NCI-H187 treated with DMSO at 0.1 percent for 48 hours (cell line): Measurements from ENCODE around the gene RABGAP1L.
"Not testable (repeated sequence)": the region's sequence is repeated elsewhere in the genome, so short reads cannot be mapped to it uniquely, and the experiment has no call there.

ENCODE experiments used
- DNase-seq: peaks from one replicate; lab custom pipeline; 2025; lab: John Stamatoyannopoulos, UW

Gene RABGAP1L

GRCh38 chr1:174577681-174578080 is 418.4 kb downstream of the RABGAP1L start:
- DNase-seq = no peak

DNA sequence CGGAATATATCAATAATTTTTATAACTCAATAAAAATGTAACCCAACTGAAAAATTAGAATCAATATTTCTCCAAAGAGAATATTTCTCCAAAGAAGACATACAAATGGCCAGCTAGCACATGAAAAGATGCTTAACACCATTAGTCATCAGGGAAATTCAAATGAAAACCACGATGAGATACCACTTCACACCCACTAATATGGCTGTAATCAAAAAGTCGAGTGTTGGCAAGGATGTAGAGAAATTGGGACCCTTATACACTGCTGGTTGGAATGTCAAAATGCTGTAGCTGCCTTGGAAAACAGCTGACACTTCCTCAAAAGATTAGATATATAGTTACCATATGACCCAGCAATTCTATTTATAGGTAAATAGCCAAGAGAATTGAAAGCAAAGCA is 421.5 kb downstream of the RABGAP1L start:
- no peak for DNase-seq

GRCh38 chr1:174583316-174583715 is 424.0 kb downstream of the RABGAP1L start:
- DNase-seq = no peak

DNA sequence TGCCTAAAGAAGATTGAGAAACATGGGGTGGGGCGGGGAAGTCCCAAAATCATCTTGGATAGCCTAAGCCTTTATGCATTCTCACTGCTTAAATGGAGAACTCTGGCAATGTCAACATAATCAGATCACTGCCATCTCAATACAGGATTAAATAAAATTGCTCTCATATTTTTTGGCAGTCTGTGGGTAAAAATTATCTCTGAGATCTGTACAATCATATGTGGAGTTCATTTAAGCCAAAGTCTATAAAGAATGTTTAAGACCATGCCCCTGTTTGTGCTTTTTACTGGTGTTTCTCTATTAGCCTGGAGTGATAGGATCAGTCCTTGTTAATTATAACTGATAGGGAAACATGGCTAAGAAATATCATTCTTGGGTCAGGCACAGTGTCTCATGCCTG is 424.8 kb downstream of the RABGAP1L start:
- no peak for DNase-seq

DNA sequence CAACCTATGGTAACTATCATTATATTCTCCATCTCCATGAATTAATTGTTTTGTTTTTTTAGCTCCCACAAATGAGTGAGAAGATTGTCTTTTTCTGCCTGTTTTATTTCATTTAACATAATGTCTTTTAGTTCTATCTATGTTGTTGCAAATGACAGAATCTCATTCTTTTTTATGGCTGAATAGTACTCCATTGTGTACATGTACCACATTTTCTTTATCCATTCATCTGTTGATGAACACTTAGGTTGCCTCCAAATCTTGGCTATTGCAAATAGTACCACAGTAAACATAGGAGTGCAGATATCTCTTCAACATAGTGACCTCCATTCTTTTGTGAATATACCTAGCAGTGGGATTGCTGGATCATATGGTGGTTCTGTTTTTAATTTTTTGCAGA is 429.3 kb downstream of the RABGAP1L start:
- not testable (repeated sequence) for DNase-seq

- DNase-seq = no peak
Measured at GRCh38 chr1:174605198-174605597, 445.9 kb downstream of the RABGAP1L start.

DNA sequence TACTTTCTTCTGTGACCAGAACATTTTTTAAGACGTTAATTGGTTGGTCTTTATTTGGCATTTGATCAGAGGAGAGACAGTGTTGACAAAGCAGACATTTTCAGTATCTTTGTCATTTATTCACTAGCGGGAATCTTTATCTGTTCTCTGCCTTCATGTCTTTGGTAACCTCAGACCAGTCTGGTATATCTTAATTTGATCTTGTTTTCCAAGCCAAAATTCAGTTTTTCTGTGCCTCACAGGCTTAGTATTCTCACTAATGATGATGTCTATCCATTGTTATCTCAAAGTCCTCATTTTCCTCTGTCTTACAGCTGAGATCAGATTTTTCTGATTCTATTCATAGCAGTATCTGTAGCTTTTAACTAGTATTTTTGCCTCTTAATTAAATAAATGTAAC is 447.2 kb downstream of the RABGAP1L start:
- no peak for DNase-seq

GRCh38 chr1:174617905-174618304 is 458.6 kb downstream of the RABGAP1L start:
- not testable (repeated sequence) for DNase-seq

- DNase-seq = no peak
Measured at GRCh38 chr1:174623324-174624035, 464.2 kb downstream of the RABGAP1L start.

- no peak for DNase-seq
Measured at GRCh38 chr1:174626031-174627025, 467.0 kb downstream of the RABGAP1L start.

GRCh38 chr1:174637487-174637886 is 478.2 kb downstream of the RABGAP1L start:
- DNase-seq = no peak

GRCh38 chr1:174639461-174639860 is 480.1 kb downstream of the RABGAP1L start:
- DNase-seq = no peak

DNA sequence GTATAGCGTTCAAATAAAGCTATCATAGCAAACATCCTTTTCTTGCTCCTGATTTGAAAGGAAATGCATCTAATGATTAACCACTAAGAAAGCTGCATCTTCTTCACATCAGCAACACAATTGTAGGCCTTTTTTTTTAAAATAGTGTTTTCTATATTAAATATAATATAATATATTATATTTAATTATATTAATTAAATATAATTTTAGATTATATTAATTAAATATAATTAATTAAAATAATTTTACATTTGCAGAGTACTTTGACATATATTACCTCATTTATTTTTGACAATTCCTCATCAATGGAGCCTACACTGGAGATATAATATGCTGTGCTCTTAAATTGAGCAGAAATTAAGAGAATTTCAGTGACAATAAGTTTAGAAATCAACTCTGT is 481.5 kb downstream of the RABGAP1L start:
- DNase-seq = no peak

DNA sequence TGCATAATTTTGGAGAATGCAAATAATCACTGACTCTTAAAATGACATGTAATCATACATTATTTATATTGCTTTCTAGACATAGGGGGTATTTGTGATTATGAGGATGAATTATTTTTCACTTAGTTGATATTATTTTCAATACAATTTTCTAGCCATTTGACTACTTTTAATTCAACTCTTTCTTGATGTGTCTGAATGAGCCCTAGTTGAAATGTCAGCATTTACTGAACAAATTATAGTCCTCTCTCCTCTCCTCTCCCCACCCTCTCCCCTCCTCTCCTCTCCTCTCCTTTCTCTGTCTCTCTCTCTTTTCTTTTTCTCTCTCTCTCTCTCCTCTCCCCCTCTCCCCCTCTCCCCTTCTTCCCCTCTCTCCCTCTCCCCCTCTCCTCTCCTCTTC is 483.1 kb downstream of the RABGAP1L start:
- no peak for DNase-seq

- no peak for DNase-seq
Measured at GRCh38 chr1:174643206-174643605, 483.9 kb downstream of the RABGAP1L start.

GRCh38 chr1:174649572-174649971 is 490.3 kb downstream of the RABGAP1L start:
- not testable (repeated sequence) for DNase-seq

DNA sequence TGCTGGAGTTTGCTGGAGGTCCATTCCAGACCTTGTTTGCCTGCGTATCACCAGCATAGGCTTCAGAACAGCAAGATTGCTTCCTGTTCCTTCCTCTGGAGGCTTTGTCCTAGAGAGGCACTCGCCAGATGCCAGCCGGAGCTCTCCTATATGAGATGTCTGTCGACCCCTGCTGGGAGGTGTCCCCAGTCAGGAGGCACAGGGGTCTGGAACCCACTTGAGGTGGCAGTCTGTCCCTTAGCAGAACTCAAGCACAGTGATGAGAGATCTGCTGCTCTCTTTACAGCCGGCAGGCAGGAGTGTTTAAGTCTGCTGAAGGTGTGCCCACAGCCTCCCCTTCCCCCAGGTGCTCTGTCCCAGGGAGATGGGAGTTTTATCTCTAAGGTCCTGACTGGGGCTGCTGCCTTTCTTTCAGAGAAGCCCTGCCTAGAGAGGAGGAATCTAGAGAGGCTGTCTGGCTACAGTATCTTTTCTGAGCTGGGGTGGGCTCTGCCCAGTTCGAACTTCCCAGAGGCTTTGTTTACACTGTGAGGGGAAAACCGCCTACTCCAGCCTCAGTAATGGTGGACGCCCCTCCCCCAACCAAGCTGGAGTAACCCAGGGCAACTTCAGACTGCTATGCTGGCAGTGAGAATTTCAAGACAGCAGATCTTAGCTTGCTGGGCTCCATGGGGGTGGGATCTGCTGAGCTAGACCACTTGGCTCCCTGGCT is 493.4 kb downstream of the RABGAP1L start:
- no peak for DNase-seq

GRCh38 chr1:174654560-174654959 is 495.2 kb downstream of the RABGAP1L start:
- DNase-seq = no peak

DNA sequence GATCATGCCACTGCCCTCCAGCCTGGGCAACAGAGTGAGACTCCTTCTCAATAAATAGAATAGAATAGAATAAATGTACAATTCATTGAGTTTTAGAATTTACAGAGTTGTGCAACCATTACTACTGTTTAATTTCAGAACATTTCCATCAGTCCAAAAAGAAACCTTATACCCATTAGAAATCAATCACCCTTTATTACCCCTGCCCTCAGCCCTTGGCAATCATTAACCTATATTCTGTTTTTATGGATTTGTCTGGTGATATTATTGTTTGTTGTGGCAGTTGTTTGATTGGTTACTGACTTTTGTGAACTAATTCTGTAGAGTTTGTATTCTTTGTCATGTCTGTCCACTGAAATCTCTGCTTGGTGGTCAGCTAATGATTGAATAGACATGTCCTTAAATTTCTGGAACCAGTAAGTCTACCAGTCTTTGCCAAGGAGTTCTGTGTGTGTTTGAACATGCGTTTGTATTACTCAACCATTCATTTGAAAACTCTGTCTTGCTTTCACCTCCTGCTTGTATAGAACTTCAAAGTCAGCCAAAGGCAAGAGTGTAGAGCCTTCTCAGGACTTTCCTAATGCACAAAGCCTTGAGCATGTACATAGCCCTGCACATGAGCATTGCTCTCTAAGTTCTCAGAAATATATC is 497.2 kb downstream of the RABGAP1L start:
- DNase-seq = no peak

- DNase-seq = no peak
Measured at GRCh38 chr1:174657411-174657810, 498.1 kb downstream of the RABGAP1L start.

- no peak for DNase-seq
Measured at GRCh38 chr1:174657893-174658292, 498.6 kb downstream of the RABGAP1L start.

DNA sequence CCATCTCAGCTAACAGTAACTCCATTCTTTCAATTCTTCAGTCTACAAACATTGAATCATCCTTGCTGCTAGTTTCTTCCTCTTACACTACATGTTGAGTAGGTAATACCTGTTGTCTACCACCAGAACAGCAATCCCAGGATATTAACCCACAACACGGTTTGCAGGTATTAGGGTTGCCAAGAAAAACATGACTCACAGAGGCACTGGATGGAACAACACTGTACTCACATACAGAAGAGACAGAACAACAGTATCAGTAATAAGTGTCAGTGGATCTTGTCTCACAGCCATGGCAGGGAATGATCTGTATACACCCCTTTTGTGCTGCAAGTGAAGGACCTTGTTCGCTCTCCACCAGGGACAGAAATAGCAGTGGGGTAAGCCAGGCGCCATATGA is 500.5 kb downstream of the RABGAP1L start:
- no peak for DNase-seq
